Keratinocyte (primary cell): Measurements from ENCODE around the gene FAM83G.

Experiments
- EZH2 ChIP-seq: IDR thresholded peaks from one replicate; pipeline ENCODE4 v1.6.1; 2012; ENCODE audit warnings: inconsistent platforms, mild to moderate bottlenecking, low read length, moderate library complexity
- TF ChIP-seq, protein P1 (sequence below), 3 experiments: IDR thresholded peaks in 1 of 3; conservative IDR thresholded peaks in 1 of 3; optimal IDR thresholded peaks in 1 of 3; 2 replicates in 2 of 3; 3 replicates in 1 of 3; pipeline versions ENCODE3 to v1.5.1; 2011; ENCODE audit warnings: low read length in 3 of 3, mild to moderate bottlenecking in 3 of 3, moderate library complexity in 2 of 3, control low read depth in 1 of 3, inconsistent platforms in 1 of 3; ENCODE audit not compliant: insufficient read depth in 2 of 3; ENCODE audit errors: extremely low read depth in 1 of 3

DNA sequence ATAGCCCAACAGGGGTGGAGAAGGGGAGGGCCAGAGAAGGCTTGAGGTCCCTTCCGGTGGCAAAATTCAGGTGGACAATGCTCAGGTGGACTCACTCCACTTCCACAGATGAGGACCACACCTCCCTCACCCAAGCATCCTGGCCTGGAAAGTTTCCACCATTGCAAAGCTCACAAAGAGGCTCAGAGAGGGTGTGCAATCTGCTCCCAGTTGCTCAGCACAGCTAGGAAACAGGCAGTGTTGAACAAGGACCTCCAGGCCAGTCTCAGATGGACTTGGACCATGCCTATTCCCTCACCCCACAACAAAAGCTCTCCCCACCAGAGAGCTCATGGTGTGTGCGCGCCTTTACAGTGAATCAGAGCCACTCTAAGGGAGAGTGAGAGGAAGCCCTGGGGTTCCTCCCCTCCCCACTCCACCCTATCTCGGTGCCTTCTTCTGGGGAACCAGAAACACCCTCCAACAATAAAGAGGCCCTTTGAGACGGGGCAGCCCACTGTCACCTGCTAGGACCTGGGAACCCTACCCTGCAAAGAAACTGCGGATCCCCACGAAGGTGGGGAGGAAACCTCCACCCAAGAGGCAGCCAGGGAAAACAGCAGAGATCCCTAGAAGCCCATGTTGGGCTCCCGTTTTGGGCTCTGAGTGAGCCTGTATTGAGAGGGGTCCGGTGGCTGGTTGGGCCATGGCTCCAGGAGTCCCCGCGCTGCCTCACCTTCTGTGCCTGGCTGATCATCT, 1.6 kb downstream of the FAM83G start:
- TF ChIP-seq, protein P1, sequence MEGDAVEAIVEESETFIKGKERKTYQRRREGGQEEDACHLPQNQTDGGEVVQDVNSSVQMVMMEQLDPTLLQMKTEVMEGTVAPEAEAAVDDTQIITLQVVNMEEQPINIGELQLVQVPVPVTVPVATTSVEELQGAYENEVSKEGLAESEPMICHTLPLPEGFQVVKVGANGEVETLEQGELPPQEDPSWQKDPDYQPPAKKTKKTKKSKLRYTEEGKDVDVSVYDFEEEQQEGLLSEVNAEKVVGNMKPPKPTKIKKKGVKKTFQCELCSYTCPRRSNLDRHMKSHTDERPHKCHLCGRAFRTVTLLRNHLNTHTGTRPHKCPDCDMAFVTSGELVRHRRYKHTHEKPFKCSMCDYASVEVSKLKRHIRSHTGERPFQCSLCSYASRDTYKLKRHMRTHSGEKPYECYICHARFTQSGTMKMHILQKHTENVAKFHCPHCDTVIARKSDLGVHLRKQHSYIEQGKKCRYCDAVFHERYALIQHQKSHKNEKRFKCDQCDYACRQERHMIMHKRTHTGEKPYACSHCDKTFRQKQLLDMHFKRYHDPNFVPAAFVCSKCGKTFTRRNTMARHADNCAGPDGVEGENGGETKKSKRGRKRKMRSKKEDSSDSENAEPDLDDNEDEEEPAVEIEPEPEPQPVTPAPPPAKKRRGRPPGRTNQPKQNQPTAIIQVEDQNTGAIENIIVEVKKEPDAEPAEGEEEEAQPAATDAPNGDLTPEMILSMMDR (optimal IDR thresholded peaks at IDR 0.05 in 1 of 3, IDR thresholded peaks at IDR 0.05 in 1 of 3, conservative IDR thresholded peaks at IDR 0.05 in 1 of 3; ENCODE audit: extremely low read depth in 1 of 3, insufficient read depth in 2 of 3, low read length in 3 of 3) = no peak
- TF ChIP-seq EZH2 = no peak
